Chondrocyte (in vitro differentiated cells): ENCODE results near the gene LIX1. TPM values are rescaled to one million over a fixed set of nuclear protein-coding genes. Genes with fewer than 3 reads are reported as not detected.
A peak's percentile ranks its signal among the peaks of the same experiment; 100 is the strongest.
"Not testable (repeated sequence)": the region's sequence is repeated elsewhere in the genome, so short reads cannot be mapped to it uniquely, and the experiment has no call there.

ENCODE experiments used
- DNase-seq: peaks from one replicate; pipeline ENCODE4 v3.0.0; 2021; ENCODE audit warnings: mixed read lengths, low spot score
- H3K27ac Mint-ChIP-seq: one replicate; pipeline ENCODE4 v1.8.0; 2021; ENCODE audit warnings: mild to moderate bottlenecking, moderate library complexity, mixed read lengths; ENCODE audit not compliant: unreplicated experiment
- H3K27me3 Mint-ChIP-seq: 2 replicates; pipeline ENCODE4 v1.8.0; 2021; ENCODE audit warnings: low read depth, mixed read lengths
- H3K36me3 Mint-ChIP-seq: 2 replicates; pipeline ENCODE4 v1.8.0; 2021; ENCODE audit warnings: low read depth, mixed read lengths
- H3K4me1 Mint-ChIP-seq: 2 replicates; pipeline ENCODE4 v1.8.0; 2021; ENCODE audit warnings: low read depth, mild to moderate bottlenecking, mixed read lengths
- H3K4me3 Mint-ChIP-seq: one replicate; pipeline ENCODE4 v1.8.0; 2021; ENCODE audit warnings: mild to moderate bottlenecking, moderate library complexity, mixed read lengths; ENCODE audit not compliant: unreplicated experiment
- H3K9me3 Mint-ChIP-seq: 2 replicates; pipeline ENCODE4 v1.8.0; 2021; ENCODE audit warnings: low read depth, mixed read lengths
- CTCF ChIP-seq: fragments of 200-600 bp; sonication (generic); IDR thresholded peaks from 2 replicates; pipeline ENCODE4 v1.5.0; 2021; ENCODE audit warnings: antibody characterized with exemption, mild to moderate bottlenecking, moderate library complexity
- total RNA-seq: library from RNA; stranded (reverse); gene quantifications from 3 replicates; pipeline ENCODE4 v1.2.1, GENCODE V29; 2021

LIX1 gene
- total RNA-seq, 1 donor from 2014 or later = 0.20 TPM

DNA sequence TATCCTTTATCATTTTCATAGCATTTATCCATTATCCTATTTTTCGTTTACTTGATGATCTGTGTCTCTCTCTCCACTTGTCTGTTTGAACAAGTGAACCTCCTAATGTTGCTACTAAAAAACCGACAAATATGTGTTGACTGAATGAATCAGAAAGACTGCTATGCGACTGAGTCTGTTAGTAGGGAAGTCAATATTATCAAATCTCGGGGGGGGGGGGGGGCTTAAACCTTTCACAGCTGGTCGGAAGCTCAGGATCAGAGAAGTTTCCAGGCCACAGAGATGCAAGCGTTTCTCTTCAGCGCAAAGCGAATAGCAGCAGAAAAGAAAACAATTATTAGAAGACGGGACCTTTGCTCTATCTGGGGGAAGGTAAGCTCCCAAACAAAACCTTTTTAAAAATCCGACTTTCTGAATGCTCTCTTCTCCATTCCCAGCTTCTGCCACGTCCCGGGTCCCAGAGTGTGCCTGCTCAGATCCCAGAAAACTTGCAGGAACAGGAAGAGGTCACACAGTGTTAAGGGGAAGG is 40.2 kb upstream of the LIX1 start:
- peaks cover 4% of the 10 kb centered on the region for H3K9me3 Mint-ChIP-seq
- H3K4me3 Mint-ChIP-seq = peak overlapping the region; percentile 93
- no peaks in the 10 kb centered on the region for H3K27me3 Mint-ChIP-seq
- H3K27ac Mint-ChIP-seq = peak overlapping the region; percentile 99
- peaks cover 35% of the 10 kb centered on the region for H3K4me1 Mint-ChIP-seq
- DNase-seq = no peak
- peaks cover 14% of the 10 kb centered on the region for H3K36me3 Mint-ChIP-seq
- TF ChIP-seq CTCF = no peak

- Mint-ChIP-seq H3K9me3 (peaks cover 4% of the 10 kb centered on the region), H3K27me3 (no peaks in the 10 kb centered on the region), H3K27ac (peak overlapping the region; percentile 99), H3K4me3 (peak overlapping the region; percentile 93), H3K4me1 (peaks cover 35% of the 10 kb centered on the region), H3K36me3 (peaks cover 14% of the 10 kb centered on the region)
- TF ChIP-seq CTCF = no peak
- DNase-seq = no peak
Observed at GRCh38 chr5:97181856-97182545, 39.6 kb upstream of the LIX1 start.

- not testable (repeated sequence) for H3K27ac Mint-ChIP-seq, H3K9me3 Mint-ChIP-seq, H3K27me3 Mint-ChIP-seq, H3K4me3 Mint-ChIP-seq, DNase-seq
- Mint-ChIP-seq H3K4me1 (peaks cover 30% of the 10 kb centered on the region), H3K36me3 (peaks cover 29% of the 10 kb centered on the region)
Observed at GRCh38 chr5:97179457-97179856, 37.0 kb upstream of the LIX1 start.

- H3K9me3 Mint-ChIP-seq = no peaks in the 10 kb centered on the region
Observed at GRCh38 chr5:97172227-97172626, 29.8 kb upstream of the LIX1 start.

DNA sequence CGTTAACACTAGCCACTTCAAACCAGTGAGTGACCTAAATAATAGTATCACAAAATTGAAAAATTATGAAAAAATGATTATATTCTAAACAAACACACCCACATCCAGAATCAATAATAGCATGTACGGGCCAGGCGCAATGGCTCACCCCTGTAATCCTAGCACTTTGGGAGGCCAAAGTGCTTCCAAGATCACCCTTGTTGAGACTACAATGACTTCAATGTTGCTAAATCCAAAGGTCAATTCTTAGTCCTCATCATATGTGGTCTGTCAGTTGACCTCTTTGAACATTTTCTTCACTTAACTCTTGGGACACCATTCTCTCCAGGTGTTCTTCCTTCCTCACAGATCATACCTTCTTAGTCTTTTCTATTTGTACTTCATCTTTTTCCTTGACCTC is 29.3 kb upstream of the LIX1 start:
- Mint-ChIP-seq H3K4me1 (no peaks in the 10 kb centered on the region), H3K9me3 (no peaks in the 10 kb centered on the region), H3K27ac (no peak overlapping the region), H3K4me3 (no peak overlapping the region), H3K36me3 (peaks cover 42% of the 10 kb centered on the region), H3K27me3 (no peaks in the 10 kb centered on the region)
- DNase-seq = no peak
- TF ChIP-seq CTCF = no peak

More at GRCh38 chr5:97172227-97172626, 29.8 kb upstream of the LIX1 start:
- H3K27me3 Mint-ChIP-seq = no peaks in the 10 kb centered on the region
- H3K36me3 Mint-ChIP-seq = peaks cover 44% of the 10 kb centered on the region
- H3K4me1 Mint-ChIP-seq = no peaks in the 10 kb centered on the region
- H3K4me3 Mint-ChIP-seq = no peak overlapping the region
- DNase-seq = no peak
- no peak for TF ChIP-seq CTCF
- H3K27ac Mint-ChIP-seq = no peak overlapping the region

DNA sequence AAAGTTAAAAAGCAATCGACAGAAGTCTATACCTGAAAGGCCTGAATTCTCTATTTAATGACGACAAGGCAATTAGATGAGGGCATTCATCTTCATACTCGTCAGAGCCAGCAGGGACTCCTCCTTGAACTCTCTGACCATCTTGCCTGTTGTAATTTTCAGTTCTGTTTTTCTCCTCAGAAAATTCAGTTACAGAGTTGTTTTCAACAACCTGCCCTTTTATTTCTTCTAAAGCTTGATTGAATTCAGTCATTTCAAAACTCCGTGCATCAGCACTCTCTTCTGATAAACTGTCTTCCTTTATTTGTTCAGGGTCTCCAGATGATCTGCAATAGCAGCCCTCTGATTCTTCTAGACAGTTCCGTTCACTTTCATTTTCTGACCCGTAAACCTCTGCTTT is 25.0 kb upstream of the LIX1 start:
- Mint-ChIP-seq H3K27ac (peak overlapping the region; percentile 3), H3K27me3 (no peaks in the 10 kb centered on the region), H3K36me3 (peaks cover 30% of the 10 kb centered on the region), H3K4me1 (peaks cover 6% of the 10 kb centered on the region), H3K9me3 (no peaks in the 10 kb centered on the region), H3K4me3 (no peak overlapping the region)
- DNase-seq = no peak
- TF ChIP-seq CTCF = no peak
